A375 (cell line): ENCODE measurements around the gene KLHL12. TPM values are rescaled to one million over a fixed set of nuclear protein-coding genes. Genes with fewer than 3 reads are reported as not detected.

ENCODE experiments used
- small RNA-seq: library from RNA; depleted of rRNA; stranded (forward); fragments of <200 nt; gene quantifications from one replicate; pipeline ENCODE3, GENCODE V24; 2014
- total RNA-seq: library from RNA; depleted of rRNA; stranded (reverse); fragments of >200 nt; shearing (Covaris generic); gene quantifications from 2 replicates; pipeline ENCODE4 v1.2.3, GENCODE V29; 2014; rRNA removed

Gene KLHL12
- total RNA-seq = 31.4 and 33.0 TPM in 2 replicates

DNA sequence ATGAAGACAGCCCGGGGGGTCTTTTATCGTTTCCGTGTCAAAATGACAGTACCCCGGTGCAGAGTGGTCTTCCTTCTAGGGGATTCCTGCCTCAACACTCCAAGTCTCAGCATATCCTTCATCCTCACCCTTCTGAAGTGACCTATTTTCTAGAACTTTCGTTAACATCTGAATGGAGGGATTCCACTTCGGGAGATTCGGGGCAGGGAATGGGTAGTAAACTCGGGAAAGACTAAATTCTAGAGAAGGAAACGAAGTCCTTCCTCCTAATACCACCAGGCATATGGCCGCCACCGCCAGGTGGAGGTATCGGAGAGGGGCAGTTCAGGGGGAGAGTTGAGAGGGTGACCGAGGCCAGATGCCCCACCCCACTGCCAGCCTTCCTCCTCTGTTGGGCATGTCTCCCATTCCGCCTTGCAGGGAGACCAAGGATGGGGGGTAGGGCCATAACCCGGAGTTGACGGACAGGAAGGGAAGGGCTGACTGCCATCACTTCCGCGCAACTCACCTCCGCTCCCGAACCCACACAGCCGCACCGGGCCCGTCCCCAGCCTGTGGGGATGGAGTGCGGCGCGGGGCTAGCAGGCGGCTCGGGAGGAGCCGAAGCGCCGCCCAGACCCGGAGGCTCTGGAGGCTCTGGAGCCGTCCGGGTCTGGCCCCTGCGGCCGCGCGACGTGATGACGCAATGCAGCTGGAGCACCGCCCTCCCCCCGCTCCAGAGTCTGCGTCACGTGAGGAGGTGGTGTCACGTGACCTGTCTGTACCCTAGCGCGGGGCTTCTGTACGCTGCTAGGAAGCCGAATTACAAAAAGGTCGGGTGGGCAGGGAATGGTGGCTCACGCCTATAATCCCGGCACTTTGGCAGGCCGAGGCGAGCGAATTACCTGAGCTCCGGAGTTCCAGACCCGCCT is at the start of gene KLHL12:
Gene KLHL12, minus strand, starts transcription at position 654 of the 911 bp plus-strand sequence. CDS start 2,072 bp downstream, outside the sequence.

DNA sequence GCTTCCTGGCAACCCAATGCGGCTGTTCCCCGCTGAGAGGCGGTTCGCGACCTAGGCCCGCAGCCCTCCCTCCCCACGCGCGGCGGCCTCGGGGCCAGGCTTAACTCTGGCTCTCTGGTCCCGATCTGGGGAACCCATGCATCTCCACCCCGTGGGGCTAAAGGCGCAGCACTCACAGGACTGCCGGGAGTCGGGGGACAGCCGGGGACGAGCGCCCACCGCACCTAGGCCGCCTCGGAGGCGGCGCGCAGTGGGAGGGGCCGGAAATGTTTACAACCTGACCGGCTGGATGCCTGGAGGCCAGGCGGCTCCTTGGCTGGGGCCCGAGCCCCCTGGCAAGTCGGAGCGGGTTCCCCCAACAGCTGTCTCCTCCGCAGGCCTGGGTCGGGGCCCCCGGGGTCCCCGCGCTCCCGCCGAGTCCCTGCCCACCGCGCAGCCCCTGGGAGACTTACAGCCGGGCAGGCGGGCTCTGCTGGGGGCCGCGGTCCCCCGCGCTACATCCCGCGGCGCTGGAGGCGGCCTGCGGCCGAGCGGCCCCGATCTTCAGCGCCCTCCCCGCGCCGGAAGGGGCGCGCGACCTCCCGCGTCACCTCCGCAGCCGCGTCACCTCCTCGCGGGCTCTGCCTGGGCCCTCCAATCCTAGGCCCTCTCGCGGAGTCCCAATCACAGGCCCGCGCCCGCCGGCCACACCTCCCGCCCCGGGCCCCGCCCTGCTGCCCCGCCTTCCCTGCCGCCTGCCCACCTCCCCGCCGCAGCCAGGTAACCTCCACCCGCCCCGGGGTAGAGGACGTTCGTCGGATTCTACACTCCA is 30.9 kb upstream of the KLHL12 start, which contains the start of gene ADIPOR1:
Gene ADIPOR1, minus strand, starts transcription at position 580 of the 811 bp plus-strand sequence. CDS start 7,242 bp downstream, outside the sequence.

DNA sequence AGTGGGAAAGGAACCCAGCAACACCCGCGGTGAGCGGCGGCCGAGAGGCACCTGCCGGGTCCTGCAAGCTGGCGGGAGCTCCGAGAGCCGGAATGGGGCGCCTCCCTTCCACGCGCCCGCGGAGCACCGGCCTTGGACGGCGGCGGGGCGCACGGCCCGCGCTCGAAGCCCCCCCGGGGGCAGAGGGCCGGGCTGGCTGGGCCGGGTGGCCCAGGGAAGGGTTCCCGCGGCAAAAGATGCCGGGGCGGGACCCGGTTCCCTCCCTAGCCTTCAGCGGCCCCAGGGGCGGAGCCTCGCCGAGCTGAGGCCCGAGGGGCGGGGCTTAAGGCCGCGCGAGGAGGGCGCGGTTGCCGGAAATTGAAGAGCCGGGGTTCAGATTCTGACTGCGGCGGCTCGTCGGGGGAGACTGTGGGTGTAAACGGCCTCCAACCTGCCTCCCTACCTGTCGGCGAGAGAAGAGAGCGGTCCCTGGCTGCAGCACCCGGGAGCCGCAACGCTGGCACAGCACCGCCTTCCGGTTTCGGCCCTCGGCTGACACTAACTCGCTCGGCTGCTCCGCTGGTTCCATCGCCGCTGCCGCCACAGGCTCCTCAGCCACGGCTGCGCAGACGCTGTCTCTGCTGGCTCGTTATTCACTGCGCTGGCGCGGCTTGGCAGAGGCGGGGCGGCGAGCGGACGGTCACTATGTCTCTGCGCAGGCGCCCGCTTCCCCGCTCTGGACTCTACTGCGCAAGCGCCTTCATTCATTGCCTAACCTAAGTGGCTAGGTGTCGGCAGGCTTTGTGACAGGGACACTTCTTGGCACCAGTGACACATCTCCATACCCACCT is 38.3 kb downstream of the KLHL12 start, which contains the start of gene RABIF:
Gene RABIF, minus strand, starts transcription at position 619 of the 830 bp plus-strand sequence. Its CDS starts 51 bp downstream, at position 568.

Small RNAs within 50 kb of the gene (small RNA-seq; reads per million reads assigned to genes)
- gene RF00019 = not detected

Other genes starting within 250 kb of the KLHL12 start
- not detected in 2 replicates for gene SYT2, start 216.8 kb downstream of the KLHL12 start, total RNA-seq
- 65.3 and 68.1 TPM in 2 replicates for gene KDM5B, start 118.8 kb downstream of the KLHL12 start, total RNA-seq
- not detected in 2 replicates for gene PCAT6, start 116.3 kb downstream of the KLHL12 start, total RNA-seq
- 5.5 and 7.5 TPM in 2 replicates for gene RABIF, start 38.1 kb downstream of the KLHL12 start, total RNA-seq
- 159 and 161 TPM in 2 replicates for gene ADIPOR1, start 31.1 kb upstream of the KLHL12 start, total RNA-seq
- gene CYB5R1, start 40.0 kb upstream of the KLHL12 start, total RNA-seq = 25.3 and 32.5 TPM in 2 replicates
- gene TMEM183A, start 80.1 kb upstream of the KLHL12 start, total RNA-seq = 96.8 and 102 TPM in 2 replicates
- gene PPFIA4, start 99.3 kb upstream of the KLHL12 start, total RNA-seq = 2.3 and 3.5 TPM in 2 replicates
- gene MYOG, start 158.8 kb upstream of the KLHL12 start, total RNA-seq = not detected in 2 replicates
- gene ADORA1, start 200.5 kb upstream of the KLHL12 start, total RNA-seq = 5.5 and 7.1 TPM in 2 replicates
- not detected in 2 replicates for gene MYBPH, start 248.6 kb upstream of the KLHL12 start, total RNA-seq